NCI-H748 treated with DMSO at 0.1 percent for 48 hours (cell line): ENCODE results near the gene DHCR24.

Experiments
- DNase-seq: peaks from one replicate; lab custom pipeline; 2025; lab: John Stamatoyannopoulos, UW

The DHCR24 gene

DNA sequence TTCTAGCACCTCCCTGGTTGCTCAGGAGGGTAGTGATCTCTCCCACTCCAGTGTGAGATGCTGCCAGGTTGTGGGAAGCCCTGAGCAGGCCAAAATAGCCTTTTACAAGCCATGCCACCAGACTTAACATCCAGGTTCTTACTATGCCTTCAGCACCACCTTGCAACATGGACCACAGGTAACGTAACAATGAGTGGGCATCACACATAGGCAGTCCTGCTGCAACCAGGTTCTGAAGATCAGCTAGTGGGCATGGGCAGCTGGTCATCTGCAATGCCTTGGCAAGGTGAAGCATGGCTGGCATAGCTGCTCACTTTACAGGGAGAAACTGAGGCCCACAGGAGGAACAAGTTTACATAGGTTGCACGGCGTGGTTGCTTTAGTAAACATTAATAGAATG, 40.7 kb downstream of the DHCR24 start:
- DNase-seq, result no peak

DNA sequence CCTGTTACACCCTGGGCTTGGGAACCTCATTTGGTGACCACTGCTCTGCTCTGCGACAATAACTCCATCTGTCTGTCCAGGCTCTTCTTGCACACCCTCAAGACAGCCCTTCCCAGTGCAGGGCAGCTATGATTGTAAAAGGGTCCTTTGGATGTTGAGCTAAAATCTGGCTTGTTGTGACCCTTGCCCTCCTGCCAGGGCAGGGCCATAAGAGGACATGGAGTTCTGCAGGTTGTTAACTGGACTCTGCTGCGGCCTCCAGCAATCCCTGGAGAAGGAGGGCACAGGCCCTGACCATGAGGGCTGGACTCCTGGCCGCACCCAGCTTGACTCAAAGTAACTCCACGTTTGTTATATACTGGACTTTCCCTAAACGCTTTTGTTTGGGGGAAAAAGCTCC, 41.2 kb downstream of the DHCR24 start:
- DNase-seq, result no peak

DNA sequence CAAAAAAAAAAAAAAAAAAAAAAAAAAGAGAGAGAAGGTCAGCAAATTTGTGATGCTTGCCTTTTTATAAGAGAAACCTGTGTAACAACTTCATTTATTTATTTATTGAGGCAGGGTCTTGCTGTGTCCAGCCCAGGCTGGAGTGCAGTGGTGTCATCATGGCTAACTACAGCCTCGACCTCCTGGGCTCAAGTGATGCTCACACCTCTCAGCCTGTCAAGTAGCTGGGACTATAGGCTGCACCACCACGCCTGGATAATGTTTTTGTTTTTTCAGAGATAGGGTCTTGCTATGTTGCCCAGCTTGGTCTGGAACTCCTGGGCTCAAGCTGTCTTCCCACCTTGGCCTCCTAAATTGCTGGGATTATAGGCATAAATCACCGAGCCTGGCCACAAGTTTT, 42.4 kb downstream of the DHCR24 start:
- no peak for DNase-seq

DNA sequence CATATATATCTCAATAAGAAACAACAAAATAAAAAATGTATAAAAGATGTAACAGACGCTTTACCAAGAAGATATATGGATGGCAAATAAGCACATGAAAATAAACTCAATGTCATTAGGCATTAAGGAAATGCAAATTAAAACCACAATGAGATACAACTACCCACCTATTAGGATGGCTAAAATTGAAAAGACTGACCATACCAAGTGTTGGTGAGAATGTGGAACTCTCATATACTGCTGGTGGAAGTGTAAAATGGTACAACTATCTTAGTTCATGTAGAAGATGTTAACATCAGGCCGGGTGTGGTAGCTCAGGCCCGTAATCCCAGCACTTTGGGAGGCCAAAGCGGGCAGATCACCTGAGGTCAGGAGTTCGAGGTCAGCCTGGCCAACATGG, 43.5 kb downstream of the DHCR24 start:
- no peak for DNase-seq

DNA sequence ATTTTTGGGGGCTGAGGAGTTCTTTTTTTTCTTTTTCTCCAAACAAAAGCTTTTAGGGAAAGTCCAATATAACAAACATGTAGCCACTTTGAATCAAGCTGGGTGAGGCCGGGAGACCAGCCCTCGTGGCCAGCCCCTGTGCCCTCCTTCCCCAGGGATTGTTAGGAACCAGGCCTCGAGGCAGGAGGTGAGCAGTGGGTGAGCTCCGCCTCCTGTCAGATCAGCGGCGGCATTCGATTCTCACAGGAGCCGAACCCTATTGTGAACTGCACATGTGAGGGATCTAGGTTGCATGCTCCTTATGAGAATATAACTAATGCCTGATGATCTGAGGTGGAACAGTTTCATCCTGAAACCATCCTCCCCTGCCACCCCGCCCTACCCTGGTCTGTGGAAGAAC, 44.0 kb downstream of the DHCR24 start:
- no peak for DNase-seq

DNA sequence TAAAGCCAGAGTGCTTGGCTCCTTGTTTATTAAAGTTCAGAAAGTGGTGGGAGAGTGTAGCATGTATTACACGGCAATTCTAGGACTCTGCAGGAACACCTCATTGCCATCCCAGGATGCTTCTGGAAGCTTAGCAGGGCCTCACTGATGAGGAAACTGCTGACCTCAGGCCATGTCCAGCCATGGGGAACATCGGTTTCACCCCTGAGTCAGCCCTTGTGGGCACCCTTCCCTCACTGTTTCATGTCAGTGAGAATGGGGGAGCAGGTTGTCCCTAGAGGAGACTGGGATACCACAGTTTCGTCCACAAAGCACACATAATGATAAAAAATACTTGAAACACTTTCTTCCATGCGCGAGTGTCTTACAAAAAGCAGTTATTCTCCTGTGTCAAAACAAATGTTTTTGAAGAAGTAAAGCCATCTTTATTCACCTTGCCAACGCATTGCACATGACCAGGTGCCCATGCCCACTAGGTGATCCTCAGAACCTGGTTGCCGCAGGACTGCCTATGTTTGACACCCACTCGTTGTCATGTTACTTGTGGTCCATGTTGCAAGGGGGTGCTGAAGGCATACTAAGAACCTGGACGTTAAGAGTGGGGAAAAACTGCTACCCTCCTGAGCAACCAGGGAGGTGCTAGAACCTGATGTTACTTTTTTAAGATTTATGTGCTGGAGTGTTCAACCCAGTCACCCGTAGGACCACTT, 44.6 kb downstream of the DHCR24 start:
- DNase-seq, result no peak

DNA sequence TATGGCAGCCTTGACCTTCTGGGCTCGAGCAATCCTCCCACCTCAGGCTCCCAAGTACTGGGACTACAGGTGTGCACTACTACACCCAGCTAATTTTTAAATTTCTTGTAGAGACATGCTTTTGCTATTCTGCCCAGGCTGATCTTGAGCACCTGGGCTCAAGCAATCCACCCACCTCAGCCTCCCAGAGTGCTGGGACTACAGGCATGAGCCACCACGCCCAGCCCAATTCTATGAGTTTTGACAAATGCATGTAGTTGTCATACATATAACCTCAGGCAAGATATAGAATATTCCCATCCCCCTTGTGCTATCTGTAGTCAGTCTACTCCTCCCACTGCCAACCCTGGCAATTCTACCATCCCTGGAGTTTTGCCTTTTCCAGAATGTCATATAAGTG, 47.2 kb downstream of the DHCR24 start:
- no peak for DNase-seq

DNA sequence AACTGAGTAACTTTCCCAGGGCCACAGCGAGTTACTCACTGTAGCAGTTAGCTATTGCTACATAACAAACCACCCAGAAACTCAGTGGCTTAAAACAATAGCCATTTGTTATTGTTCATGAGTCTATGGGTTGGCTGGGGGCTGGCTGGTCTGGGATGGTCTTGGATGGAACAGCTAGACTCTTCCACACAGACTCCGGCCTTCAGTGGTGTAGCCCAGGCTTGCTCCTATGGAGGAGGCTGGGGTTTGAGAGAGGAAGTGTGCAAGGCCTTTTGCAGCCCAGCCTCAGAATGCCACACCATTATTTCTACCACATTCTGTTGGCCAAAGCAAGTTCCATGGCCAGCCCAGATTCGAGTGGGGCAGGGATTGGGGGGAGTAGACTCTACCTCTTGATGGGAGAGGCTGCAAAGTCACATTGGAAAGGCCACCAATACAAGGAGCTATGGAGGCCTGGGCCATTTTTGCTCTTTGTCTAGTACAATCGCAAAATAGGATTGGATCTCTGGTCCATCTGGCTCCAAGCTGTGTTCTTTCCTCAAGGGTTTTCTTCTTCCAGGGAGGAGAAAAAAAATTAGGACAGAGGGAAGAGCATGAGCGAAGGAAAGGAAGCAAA, 48.3 kb downstream of the DHCR24 start:
- no peak for DNase-seq

DNA sequence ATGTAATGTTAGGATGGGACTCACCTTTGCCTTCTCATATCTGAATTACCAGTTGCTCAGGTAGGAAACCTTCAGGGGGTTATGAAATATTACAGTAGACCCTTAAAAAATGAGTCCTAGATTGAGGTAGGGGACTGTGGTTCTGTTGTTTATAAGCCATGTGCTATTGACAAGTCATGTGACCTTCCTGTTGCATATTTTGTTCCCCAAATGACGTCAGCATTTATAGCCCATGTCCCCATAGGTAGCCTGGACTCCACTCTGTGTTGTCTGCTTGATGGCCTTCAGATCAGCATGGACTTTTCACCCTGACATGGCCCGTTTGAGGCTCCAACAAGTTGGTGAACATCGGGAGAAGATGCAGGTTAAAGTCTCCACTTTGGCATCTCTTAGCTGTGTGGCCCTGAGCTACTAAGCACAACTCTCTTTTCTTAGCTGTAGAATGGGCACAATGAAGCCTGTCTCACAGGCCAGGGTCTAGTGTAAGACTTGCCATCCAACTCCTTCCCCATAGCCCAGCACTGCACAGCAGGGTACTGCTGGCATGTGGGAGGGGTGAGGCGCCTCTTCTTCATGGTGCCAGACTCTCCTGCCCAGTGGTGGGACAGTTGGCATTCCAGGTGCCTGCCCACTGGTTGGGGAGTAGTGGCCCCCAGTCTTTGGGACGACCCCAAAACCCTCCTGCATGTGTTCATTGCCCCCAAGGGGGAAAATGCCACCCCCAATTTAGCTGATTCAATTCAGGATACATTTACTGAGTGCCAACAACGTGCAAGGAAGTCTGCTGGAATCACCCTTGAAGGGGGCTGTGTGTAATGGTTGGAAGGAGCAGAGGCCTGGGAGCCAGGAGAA, 49.8 kb downstream of the DHCR24 start:
- no peak for DNase-seq

DNA sequence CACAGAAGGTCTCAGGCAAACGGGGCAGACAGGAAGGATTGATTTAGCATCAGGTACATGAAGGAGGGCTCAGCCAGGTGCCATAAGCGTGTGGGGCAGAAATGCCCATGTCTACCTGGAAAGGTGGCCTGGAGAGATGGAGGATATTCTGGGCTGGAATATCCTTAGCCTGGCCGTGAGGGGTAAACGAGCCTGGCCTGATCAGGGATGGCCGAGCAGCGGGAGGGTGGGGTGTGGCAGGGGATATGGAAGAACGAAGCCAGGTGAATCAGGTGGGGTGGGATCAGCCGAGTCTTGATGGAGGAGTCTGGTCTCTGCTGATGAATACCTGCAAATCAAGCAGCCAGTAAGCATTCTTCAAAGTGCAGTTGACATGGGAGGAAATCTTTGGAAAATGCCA, 50.4 kb downstream of the DHCR24 start:
- DNase-seq, result no peak

DNA sequence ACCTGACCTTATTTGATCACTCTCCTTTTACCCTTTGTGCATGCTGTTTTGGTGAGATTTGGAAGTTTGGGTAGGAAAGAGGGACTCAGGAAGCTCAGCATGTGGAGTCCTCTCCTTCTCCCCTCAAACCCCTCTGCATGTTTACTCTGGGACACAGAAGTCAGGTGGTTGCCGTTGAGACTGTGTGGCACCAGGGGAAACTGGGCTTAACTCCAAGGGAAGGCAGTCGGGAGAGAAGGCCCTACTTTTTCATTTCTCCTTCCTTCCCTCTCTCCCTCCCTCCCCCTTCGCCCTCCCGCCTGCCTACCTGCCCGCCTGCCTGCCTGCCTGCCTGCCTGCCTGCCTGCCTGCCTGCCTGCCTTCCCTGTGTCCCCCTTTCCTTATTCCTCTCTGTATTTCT, 51.0 kb downstream of the DHCR24 start:
- no peak for DNase-seq

DNA sequence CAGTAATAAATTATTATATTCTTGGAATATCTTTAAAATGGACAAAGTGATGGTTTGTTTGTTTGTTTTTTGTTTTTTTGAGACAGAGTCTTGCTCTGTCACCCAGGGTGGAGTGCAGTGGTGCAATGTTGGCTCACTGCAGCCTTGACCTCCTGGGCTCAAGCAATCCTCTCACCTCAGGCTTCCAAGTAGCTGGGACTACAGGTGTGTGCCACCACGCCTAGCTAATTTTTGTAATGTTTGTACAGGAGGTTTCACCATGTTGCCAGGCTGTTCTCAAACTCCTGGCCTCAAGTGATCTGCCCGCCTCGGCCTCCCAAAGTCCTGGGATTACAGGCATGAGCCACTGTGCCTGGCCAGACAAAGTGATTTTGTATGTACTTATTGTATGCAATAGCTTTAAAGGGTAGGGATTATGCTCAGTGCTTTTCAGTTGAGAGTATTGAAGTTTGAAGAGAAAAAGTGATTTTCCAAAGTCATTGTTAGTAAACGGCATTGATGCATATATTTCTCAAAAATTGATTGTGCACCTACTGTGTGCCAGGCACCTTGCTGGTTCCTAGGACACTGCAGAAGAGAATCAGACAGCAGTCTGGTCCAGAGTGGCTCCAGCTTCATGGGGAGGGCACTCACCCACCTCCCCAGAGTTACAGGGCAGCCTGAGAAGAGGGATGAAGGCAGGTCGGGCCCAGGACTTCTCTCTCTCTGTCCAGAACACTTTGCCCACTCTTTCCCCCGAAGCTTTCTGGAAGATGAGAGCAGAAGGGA, 51.7 kb downstream of the DHCR24 start:
- no peak for DNase-seq

DNA sequence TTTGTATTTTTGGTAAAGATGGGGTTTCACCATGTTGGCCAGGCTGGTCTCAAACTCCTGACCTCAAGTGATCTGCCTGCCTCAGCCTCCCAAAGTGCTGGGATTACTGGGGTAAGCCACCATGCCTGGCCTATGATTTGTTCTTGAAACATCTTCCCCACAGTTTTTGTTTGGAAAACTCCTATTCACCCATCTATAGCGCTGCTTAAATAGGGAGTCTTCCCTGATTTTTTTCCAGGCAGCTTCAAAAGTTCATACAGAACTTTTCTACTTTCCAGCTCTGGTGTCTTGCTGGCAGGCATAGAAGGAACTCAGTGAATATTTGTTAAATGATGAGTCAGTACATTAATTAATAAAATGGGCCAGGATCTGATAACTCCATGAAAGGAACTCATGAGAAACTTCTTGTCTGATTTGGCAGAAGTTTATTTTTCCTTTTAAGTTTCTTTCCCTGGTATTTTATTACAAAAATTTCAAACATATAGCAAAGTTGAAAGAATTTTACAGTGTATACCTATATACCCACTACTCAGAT, 52.9 kb downstream of the DHCR24 start:
- DNase-seq, result no peak

DNA sequence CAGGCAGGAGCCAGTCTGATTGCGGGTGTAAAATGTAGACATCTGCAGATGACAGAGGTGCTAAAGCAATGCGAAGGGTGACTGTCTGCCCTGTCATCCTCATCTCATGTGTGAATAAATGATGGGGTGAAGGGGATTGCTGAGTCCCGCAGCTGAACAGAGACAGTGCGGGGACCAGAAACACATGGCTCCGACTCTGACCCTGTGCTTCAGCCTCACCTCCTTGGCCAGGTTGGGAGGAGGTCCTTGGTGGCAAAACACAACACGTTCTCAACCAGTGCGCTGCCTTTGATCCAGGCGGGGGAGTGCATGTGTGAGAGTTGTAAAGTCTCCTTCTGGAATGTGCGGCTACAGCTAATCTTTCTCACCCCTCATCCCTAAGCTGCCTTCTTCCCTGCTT, 53.9 kb downstream of the DHCR24 start:
- DNase-seq, result no peak

DNA sequence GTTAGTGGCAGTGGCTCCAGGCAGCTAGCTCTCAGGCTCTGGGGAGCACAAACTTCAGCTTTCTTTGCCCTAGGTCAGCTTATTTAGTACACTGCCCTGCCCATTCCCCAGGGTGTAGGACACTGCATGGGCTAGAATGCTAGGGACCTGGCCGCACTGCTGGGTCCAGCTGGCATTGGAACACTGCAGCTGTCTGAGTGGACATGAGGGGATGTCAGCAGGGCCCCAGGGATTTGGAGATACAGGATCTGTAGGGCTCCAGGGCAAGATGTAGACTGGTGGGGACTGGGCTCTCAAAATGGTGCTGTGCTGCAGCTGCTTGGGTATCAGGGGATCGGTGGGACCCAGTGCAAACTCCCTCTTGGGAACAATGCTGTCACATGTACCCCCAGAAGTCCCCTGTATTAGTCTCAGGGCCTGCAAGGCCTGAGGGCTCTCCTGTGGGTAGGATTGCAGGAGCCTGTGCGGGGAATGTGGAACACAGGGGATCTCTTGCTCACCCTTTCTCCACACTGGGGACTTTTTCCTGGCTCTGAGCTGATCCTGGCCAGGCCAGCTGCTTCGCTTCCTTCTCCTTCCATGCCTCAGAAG, 60.7 kb downstream of the DHCR24 start:
- no peak for DNase-seq

DNA sequence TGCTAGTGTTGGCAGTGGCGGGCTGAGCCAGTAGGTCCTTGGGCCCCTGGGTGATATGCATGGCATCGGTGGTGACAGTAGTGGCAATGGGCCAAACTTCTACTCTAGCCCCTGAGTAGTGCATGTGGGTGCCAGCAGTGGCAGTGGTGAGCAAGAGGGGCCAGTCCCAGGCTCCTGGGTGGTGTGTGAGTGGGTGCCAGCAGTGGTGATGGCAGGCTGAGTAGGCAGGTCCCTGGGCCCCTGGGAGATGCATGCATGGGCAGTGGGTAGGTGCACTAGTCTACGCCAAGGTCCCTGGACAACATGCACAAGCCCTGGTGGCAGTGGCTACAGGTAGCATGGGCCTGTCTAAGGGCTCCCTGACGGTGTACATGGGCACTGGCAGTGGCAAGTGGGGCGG, 61.3 kb downstream of the DHCR24 start:
- DNase-seq, result no peak

DNA sequence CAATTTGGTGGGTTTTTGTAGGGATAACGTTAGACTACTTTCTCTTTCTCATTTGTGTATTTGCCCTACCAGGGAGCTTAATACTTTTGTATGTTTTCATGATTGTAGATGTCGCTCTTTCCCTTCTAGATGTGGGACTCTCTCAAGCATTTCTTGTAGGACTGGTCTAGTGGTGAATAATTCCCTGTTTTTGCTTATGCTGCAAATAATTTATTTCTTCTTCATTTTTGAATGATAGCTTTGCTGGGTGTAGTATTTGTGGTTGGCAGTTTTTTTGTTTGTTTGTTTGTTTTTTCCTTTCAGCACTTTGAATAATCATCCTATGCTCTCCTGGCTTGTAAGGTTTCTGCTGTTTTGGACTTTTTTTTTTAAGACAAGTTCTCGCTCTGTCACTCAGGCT, 63.3 kb downstream of the DHCR24 start:
- DNase-seq, result no peak

DNA sequence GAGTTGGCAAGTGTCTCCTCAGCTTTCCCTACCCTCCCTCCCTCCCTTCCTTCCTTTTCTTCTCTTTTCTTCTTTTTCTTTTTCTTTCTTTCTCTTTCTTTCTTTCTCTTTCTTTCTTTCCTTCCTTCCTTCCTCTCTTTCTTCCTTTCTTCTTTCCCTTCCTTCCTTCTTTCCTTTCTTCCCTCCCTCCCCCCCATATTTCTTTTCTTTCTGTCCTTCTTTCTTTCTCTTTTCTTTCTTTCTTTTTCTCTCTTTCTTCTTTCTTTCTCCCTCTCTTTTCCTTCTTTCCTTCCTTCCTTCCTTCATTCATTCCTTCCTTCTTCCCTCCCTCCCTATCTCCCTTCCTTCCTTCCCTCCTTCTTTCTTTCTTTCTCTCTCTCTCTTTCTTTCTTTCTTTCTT, 67.3 kb downstream of the DHCR24 start:
- no peak for DNase-seq

DNA sequence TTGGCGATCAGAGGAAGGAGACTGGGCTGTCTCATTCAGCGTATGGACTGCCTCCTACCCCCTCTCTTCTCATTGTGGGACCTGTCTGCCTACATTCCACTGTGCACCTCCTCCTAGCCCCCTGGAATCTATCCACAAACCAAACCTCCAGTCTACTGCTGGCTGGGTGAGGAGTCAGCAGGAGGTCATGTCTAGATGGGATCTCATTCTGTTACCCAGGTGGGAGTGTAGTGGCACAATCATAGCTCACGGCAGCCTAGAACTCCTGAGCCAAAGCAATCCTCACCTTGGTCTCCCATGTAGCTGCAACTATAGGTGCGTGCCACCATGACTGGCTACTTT, 67.8 kb downstream of the DHCR24 start:
- DNase-seq, result no peak

DNA sequence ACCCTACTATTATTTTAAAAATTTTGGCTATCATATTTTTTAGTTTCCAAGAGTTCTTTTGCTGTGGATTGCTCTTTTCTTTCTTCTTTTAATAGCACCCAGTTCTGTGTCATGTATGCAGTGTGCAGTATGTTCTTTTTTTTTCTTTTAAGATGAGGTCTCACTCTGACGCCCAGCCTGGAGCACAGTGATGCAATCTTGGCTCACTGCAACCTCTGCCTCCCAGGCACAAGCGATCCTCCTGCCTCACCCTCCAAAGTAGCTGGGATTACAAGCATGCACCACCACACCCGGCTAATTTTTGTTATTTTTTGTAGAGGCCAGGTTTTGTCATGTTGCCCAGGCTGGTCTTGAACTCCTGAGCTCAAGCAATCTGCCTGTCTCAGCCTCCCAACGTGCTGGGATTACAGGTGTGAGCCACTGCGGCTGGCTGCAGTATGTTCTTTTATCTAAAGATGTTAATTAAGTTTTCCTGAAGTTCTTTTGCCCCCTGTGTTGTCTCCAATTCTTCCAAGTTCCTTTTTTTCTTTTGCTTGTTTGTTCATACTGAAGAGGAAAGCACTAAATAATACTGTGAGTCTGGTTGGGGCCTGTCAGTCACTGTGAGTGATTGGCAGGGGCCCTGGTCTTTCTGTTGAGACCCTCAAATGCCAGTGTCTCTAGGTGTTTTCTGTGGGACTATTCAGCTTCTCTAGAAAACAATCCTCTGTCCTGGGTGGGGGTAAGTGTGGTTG, 68.4 kb downstream of the DHCR24 start:
- no peak for DNase-seq

DNA sequence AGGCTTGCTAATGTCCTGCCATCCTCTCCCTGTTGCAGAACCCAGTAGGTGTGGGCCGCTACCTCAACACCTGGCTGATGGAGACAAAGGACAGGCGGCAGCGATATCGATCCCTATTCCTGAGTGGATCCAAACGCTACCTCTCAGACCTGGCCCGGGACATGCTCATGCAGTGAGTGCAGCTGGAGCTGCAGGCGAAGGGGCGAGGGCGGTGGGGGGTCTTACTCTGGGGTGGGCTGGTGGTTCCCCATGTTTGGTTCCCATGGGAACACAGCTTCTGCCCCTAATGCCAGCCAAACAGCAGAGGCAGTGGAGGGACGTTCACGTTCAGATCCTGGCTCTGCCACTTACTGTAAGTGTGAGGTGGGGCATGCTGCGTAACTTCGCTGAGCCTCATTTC, 70.0 kb downstream of the DHCR24 start:
- DNase-seq, result no peak
